HG02759 (cell line): ENCODE data around the gene CAMK1D.
"Not testable (repeated sequence)": the region's sequence is repeated elsewhere in the genome, so short reads cannot be mapped to it uniquely, and the experiment has no call there.

Experiments
- ATAC-seq: cut with Tn5 transposase; IDR thresholded peaks from one replicate; pipeline ENCODE4 v1.9.1; 2021; ENCODE audit warnings: mild to moderate bottlenecking, moderate library complexity; ENCODE audit not compliant: unreplicated experiment

Gene CAMK1D

GRCh38 chr10:12834116-12834665 lies 484.8 kb downstream of the CAMK1D start:
- ATAC-seq, result no peak

- ATAC-seq, result no peak
Observed at GRCh38 chr10:12834721-12835120, 485.4 kb downstream of the CAMK1D start.

GRCh38 chr10:12835709-12836108 lies 486.4 kb downstream of the CAMK1D start:
- ATAC-seq, result no peak

DNA sequence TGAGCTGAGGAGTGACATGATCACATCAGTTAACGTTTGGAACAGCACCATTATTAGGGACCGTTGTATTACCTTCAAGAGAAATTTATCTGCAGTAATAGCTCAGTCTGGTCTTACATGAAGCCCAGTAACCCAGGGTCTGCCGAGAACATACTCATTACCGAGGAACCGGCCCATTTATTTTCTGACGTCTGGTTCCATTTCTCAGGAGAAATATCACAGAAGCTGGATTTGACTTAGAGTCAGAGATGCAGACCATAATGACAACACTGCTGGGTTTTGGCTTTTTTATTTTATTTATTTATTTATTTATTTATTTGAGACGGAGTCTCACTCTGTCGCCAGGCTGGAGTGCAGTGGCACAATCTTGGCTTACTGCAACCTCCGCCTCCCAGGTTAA lies 489.0 kb downstream of the CAMK1D start:
- no peak for ATAC-seq

DNA sequence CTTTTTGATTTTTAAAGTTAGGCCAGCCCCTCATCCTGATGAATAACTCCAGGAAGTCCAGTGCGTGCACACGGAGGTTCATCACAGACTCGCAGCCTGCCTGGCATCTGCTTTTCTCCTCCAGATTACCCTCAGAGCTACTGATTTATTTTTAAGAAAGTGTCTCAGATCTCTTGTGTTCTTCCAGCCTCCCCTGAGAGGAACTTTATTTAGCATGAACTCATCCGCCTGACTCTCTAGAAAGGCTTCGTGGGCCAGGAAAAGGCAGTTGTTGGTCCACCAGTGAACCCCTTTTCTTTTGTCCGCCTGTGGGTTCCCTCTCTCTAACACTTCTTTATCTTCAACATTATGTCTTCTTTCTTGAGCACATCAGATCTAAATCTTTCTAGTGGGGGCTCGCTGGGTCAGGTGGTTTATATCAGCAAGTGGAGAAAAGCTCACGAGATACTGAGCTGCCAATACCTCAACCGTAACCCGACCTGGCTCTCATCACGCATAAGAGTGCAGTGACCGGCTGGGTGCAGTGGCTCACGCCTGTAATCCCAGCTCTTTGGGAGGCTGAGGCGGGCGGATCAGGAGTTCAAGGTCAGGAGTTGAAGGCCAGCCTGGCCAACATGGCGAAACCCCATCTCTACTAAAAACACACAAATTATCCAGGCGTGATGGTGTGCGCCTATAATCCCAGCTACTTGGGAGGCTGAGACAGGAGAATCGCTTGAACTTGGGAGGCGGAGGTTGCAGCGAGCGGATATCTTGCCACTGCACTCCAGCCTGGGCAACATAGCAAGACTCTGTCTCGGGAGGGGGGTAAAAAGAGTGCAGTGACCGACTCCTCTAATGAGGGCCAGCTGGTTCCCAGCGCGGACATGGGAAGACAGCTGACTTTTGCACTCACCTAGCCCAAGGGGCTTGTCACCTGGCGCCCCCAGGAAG lies 489.9 kb downstream of the CAMK1D start:
- ATAC-seq, result no peak

DNA sequence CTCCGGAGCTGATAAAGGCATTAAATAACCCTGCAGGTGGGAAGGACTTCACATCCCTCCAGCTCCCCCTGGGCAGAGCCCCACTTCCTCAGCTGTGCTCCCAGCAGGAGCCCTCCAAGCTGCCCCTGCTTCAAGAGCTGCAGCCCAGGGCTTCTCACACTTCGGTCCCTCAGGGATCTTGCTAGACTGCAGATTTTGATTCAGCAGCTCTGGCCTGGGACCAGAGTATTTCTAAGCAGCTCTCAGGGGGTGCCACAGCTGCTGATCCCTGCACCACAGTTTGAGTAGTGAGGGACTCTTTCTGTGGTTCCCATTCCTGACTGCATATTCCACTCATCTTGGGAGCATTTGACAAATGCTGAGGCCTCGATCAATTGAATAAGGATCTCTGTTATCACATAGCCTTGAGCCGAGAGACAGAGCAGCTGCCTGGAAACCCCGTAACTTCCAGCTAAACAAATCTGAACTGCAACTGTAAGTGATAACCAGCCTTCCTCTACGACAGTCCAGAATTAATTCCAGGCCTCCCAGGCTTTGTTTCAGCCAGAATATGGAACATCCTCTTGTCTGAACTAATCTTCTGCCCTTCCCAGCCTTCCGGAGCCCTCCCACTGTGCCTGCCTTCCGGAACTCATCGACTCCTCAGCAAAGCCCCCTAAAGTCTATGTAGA lies 490.7 kb downstream of the CAMK1D start:
- ATAC-seq, result no peak

DNA sequence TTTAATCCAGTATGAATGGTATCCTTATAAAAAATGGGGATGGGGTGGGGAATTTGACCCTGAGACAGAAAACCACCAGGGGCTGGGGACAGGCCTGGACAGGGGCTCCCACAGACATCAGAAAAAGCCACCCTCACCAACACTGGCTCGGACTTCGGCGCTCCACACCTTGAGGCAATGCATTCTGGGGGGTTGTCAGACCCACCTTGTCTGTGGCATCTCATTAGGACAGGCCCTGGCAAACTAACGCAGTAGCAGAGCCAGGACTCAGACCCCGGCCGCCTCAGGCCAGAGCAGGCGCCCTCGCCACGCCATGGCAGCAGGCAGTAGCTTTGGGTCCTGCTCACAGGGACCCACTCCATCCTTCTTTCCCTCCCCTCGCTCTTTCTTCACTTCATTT lies 492.1 kb downstream of the CAMK1D start:
- ATAC-seq, result no peak

GRCh38 chr10:12841826-12842225 lies 492.5 kb downstream of the CAMK1D start:
- ATAC-seq, result no peak

DNA sequence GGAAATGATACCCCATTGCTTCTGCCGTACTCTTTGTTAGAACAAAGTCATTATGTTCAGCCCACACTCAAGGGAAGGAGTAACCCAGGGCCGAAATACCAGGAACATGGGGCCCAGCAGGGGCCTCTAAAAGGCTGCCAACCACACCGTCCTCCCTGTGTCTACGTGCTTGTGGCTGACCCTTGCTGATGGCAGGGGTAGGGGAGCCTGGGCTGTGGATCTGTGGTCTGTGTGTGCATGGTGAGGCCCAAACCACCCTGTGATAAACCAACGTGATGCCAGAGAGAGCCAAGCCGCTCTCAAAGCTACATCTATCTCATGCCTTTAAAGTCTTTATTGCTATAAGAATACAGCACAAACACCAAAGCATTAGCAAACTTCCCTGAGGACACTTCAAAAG lies 493.0 kb downstream of the CAMK1D start:
- no peak for ATAC-seq

- no peak for ATAC-seq
Observed at GRCh38 chr10:12843296-12843945, 494.1 kb downstream of the CAMK1D start.

GRCh38 chr10:12844811-12845483 lies 495.6 kb downstream of the CAMK1D start:
- ATAC-seq, result no peak

DNA sequence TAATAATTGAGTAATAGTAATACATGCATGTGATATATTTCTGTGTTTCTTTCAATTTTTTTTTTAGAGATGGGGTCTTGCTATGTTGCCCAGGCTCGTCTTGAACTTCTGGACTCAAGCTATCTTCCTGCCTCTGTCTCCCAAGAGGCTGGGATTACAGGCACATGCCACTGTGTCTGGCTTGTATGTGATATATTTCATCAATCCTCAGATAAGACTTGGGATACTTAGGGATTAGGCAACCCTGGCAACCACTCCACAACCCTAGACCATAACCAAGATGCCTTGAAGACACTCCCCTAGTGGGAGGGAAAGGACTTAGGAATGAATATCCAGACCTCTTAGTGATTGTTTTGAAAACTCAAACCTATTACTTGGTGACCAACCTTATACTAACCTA lies 497.4 kb downstream of the CAMK1D start:
- ATAC-seq, result no peak

DNA sequence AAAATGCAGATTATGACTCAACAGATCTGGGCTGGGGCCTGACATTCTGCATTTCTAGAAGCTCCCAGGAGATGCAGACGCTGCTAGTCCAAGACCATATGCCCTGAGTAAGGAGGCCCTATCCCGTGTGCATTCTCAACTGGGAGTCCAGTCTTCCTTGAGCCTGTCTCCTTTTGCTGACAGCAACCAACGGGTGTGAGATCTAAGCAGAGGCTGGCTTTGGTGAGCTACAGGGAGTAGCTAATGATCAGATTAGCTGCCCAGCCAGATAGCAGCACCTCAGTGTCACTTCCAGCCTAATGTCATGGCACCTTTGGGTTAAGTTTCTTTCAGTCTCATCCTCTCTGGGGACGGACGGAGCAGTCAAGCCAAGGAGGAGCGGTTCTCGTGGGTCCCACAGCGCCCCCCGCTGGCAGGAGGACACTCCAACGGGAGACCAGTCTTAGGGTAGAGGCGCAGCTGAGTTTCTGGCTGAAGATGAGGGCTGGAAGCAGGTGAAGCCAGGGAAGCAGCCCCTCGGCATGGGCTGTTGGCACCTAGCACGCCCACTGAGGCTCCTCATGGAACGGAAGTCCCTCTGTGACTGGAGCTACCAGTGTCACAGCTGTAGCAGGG lies 498.1 kb downstream of the CAMK1D start:
- no peak for ATAC-seq

DNA sequence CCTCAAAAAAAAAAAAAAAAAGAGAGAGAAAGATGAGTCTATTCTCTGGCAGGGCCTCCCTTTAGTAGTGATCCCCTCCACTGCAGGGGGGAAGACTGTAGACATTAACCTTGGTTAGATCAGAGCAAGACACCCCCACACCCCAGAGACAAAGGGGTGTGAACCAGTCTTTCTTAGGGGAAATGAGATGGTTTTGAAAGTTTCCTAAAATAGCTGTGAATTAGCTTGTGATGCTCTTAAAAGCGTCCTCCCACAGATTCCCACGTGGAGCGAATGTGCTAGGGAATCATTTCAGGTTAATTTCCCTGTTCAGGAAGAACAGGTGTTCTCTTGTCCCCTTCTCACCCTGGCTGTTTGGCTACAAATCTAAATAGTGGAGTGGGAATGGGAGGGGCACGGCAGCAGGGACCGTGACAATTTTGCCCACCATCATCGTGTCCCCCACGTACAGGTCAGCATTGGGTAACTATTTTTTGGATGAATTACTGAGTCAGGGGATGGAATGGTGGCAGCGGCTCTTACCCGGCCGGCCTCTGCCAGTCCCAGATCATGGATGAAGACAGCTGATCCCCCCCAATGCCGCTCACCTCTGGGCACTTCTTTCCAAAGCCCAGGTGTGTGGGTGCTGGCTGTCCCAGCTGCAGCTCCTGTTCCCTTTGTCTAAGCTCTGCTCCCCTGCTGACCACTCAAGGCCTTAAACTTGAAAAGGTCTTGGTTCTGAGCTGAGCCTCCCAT lies 499.3 kb downstream of the CAMK1D start:
- ATAC-seq, result no peak

DNA sequence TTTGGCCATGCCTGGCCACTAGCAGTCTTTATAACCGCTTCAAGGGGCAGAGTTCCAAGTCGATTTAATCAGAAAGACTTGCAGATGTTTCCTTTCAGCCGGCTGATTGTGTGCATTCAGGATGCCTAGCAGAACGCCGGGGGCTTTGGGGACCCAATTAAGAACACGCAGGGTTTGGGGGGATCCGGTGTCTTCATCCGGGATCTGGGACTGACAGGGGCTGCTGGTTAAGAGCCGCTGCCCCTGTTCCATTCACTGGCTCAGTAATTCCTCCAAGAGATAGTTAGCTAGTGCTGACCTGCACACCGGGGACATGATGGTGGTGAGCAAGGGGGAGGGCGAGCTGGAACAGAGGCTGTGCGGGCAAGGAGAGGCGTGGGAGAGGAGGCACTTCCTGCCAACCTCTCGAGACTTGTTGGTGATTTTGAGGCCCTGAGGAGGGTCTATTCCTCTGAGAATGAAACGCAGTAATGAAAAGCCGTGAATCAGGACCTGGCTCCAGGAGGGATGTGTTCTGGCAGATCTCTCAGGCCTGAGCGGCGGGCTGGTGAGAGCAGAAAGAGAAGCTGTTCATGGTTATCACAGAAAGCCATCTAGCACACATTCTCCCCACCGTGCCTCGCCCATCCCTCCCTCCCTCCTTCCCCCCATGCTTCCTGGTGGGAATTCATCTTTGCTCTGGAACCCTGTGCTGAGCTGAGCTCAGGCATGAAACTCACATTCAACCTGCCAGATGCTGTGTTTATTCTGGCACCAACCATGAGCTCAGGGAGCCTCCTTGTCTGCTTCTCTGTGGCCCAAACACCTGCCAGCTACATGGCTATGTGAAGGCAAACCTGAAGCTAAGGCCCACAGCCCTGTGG lies 500.2 kb downstream of the CAMK1D start:
- no peak for ATAC-seq

GRCh38 chr10:12852687-12853086 lies 503.3 kb downstream of the CAMK1D start:
- no peak for ATAC-seq

GRCh38 chr10:12854988-12855387 lies 505.6 kb downstream of the CAMK1D start:
- no peak for ATAC-seq

- ATAC-seq, result no peak
Observed at GRCh38 chr10:12862459-12862858, 513.1 kb downstream of the CAMK1D start.

GRCh38 chr10:12865515-12865914 lies 516.2 kb downstream of the CAMK1D start:
- ATAC-seq, result not testable (repeated sequence)
